D721Med (cell line): ENCODE measurements around the gene AGAP1.

Experiments used
- DNase-seq: peaks from one replicate; pipeline ENCODE4 v3.0.0; 2011; ENCODE audit warnings: low spot score; ENCODE audit not compliant: insufficient read length
- FAIRE-seq: peaks from 2 replicates; lab custom pipeline; 2011; peaks lifted over from hg19 to GRCh38; lab: Jason Lieb, UNC
- TF ChIP-seq, protein P1 (sequence below): IDR thresholded peaks from 2 replicates; pipeline ENCODE4 v1.5.1; 2012; ENCODE audit warnings: mild to moderate bottlenecking, control low read depth; ENCODE audit not compliant: insufficient read depth; ENCODE audit errors: missing control alignments

AGAP1 gene

DNA sequence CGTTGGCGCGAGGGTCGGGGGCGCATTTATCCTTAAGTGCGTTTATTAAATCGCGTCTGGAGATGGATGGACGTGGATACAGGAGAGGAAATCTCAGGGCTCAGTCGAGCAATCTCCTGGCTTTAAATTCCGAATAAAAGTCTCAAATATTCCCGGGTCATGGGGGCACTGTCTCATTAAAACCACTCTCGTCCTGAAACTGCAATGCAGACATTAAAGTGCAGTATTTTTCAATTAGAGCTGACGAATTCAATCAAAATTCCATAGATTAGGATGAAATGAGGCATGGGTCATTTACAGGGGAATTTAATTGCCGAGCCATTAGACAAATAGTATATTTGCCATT lies 685.0 kb downstream of the AGAP1 start:
- TF ChIP-seq, protein P1, sequence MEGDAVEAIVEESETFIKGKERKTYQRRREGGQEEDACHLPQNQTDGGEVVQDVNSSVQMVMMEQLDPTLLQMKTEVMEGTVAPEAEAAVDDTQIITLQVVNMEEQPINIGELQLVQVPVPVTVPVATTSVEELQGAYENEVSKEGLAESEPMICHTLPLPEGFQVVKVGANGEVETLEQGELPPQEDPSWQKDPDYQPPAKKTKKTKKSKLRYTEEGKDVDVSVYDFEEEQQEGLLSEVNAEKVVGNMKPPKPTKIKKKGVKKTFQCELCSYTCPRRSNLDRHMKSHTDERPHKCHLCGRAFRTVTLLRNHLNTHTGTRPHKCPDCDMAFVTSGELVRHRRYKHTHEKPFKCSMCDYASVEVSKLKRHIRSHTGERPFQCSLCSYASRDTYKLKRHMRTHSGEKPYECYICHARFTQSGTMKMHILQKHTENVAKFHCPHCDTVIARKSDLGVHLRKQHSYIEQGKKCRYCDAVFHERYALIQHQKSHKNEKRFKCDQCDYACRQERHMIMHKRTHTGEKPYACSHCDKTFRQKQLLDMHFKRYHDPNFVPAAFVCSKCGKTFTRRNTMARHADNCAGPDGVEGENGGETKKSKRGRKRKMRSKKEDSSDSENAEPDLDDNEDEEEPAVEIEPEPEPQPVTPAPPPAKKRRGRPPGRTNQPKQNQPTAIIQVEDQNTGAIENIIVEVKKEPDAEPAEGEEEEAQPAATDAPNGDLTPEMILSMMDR = no peak
- DNase-seq (no peak), FAIRE-seq (no peak)

DNA sequence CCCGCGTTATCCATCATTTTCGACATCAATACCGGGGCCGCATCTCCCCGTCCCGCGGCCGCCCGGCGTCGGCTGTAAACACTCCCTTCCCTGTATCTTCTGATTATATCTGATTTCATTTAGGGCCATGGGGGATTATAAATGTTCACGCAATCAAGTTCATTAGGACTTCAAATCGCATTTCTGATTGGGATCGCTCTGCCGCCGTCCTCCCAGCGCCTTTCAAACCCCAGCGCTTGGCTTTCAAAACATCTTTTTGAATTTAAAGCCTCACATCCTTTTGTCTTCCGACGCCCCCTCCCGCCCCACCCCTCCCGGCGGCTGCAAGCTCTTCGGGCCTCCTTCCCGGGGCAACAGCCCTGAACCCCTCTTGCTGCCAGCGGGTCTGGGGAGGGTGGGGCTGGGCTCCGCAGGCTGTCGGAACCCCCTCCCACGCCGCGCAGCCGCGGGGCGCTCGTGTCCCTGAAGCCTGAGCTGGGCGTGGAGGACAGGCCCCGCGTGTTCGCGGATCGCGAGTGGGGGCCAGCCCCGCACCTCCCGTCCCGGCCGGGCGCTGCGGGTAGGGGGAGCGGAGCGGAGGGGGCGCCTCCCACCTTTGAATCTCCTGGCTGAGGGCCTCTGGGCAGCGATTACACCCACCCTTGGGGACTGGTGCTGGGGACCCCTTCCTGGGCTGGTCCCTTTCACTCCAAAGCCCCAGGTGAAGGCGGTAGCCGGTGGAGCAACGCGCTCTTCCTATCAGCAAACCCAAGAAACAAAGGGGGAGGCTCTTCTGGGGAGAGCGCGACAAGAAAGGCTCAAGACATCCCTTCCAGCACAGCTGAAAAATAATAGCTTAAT lies 685.6 kb downstream of the AGAP1 start:
- no peak for FAIRE-seq
- TF ChIP-seq, protein P1 = no peak
- DNase-seq = no peak

- FAIRE-seq (no peak), DNase-seq (no peak)
- TF ChIP-seq, protein P1 = no peak
Measured at GRCh38 chr2:236180076-236180816, 686.4 kb downstream of the AGAP1 start.

GRCh38 chr2:236180831-236181453 lies 687.1 kb downstream of the AGAP1 start:
- DNase-seq = no peak
- FAIRE-seq = no peak
- TF ChIP-seq, protein P1 = peak; percentile 77
